ENCODE results near the gene OVCA2.

OVCA2 gene

DNA sequence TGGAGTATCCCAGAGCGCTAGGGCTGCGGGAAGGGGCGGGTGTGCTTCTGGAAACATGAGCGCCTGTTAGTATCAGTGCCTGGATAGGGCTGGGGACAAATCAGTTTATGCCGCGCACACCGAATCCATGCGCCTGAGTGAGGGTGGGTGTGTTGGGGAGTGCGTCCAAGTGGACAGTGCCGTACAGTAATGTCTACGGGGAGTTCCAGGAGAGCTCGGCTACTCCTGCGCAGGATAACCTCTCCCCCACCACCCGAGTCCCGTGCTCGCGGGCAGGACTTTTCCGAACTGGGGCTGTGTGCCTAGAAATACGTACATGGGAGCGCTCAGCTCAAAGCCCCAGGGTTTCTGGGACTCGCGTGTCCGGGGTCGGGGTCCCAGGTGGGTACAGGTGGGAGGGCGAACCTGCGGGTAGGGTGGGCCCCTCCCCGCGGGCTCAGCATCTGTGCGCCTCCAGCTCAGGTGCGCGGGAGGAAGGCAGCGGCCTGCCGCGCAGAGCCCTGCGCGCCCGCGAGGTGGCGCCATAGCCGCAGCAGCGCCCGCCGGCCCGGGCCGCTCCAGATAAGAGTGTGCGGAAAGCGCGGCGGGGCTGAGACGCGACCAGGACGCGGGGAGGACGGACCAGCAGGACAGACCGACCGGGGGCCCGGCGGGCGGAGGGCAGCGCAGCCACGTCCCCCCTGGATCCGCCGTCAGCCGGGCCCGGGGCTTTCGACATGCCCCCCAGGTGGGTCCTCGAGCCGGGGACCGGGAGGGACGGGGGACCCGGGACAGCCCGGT, 12.9 kb downstream of the OVCA2 start, which contains the start of gene HIC1:
Gene HIC1, plus strand, starts transcription at position 592 of the 780 bp plus-strand sequence. CDS start 1,588 bp downstream, outside the sequence.
- peak; percentile 71 for DNase-seq

DNA sequence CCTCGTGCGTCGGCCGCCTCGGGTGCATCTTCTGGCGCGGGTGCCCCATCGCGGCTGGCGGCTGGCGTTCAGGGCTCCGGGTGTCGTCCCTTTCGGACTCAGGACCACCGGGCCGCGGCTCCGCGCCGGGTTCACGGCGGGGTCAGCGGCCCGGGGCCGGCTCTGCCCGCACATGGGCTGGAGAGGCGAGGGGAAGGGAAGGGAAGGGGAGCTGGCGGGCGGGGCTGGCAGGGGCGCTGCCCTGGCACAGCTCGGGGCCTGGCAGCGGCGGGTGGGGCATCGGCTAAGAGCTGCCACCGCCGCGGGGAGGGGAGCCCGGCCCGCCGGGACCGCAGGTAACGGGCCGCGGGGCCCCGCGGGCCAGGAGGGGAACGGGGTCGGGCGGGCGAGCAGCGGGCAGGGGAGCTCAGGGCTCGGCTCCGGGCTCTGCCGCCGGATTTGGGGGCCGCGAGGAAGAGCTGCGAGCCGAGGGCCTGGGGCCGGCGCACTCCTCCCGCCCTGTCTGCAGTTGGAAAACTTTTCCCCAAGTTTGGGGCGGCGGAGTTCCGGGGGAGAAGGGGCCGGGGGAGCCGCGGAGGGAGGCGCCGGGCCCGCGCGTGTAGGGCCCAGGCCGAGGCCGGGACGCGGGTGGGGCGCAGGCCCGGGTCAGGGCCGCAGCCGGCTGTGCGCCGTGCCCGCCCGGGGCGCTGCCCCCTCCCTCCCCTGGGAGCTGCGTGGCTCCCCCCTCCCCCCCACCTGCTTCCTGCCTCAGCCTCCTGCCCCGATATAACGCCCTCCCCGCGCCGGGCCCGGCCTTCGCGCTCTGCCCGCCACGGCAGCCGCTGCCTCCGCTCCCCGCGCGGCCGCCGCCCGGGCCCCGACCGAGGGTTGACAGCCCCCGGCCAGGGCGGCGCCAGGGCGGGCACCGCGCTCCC, 13.7 kb downstream of the OVCA2 start:
- no peak for DNase-seq

DNA sequence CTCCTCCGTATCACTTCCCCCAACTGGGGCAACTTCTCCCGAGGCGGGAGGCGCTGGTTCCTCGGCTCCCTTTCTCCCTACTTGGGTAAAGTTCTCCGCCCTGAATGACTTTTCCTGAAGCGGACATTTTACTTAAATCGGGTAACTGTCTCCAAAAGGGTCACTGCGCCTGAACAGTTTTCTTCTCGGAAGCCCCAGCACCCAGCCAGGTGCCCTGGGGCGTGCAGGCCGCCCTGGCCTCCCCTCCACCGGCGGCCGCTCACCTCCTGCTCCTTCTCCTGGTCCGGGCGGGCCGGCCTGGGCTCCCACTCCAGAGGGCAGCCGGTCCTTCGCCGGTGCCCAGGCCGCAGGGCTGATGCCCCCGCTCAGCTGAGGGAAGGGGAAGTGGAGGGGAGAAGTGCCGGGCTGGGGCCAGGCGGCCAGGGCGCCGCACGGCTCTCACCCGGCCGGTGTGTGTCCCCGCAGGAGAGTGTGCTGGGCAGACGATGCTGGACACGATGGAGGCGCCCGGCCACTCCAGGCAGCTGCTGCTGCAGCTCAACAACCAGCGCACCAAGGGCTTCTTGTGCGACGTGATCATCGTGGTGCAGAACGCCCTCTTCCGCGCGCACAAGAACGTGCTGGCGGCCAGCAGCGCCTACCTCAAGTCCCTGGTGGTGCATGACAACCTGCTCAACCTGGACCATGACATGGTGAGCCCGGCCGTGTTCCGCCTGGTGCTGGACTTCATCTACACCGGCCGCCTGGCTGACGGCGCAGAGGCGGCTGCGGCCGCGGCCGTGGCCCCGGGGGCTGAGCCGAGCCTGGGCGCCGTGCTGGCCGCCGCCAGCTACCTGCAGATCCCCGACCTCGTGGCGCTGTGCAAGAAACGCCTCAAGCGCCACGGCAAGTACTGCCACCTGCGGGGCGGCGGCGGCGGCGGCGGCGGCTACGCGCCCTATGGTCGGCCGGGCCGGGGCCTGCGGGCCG, 14.7 kb downstream of the OVCA2 start:
- DNase-seq: no peak

- DNase-seq: no peak
Observed at GRCh38 chr17:2057175-2057759, 15.4 kb downstream of the OVCA2 start.

DNA sequence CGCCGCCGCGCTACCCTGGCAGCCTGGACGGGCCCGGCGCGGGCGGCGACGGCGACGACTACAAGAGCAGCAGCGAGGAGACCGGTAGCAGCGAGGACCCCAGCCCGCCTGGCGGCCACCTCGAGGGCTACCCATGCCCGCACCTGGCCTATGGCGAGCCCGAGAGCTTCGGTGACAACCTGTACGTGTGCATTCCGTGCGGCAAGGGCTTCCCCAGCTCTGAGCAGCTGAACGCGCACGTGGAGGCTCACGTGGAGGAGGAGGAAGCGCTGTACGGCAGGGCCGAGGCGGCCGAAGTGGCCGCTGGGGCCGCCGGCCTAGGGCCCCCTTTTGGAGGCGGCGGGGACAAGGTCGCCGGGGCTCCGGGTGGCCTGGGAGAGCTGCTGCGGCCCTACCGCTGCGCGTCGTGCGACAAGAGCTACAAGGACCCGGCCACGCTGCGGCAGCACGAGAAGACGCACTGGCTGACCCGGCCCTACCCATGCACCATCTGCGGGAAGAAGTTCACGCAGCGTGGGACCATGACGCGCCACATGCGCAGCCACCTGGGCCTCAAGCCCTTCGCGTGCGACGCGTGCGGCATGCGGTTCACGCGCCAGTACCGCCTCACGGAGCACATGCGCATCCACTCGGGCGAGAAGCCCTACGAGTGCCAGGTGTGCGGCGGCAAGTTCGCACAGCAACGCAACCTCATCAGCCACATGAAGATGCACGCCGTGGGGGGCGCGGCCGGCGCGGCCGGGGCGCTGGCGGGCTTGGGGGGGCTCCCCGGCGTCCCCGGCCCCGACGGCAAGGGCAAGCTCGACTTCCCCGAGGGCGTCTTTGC, 16.2 kb downstream of the OVCA2 start:
- DNase-seq: no peak

- DNase-seq: no peak
Observed at GRCh38 chr17:2058586-2059546, 17.0 kb downstream of the OVCA2 start.

- no peak for DNase-seq
Observed at GRCh38 chr17:2059547-2060384, 17.9 kb downstream of the OVCA2 start.

- DNase-seq: no peak
Observed at GRCh38 chr17:2060385-2060658, 18.5 kb downstream of the OVCA2 start.

DNA sequence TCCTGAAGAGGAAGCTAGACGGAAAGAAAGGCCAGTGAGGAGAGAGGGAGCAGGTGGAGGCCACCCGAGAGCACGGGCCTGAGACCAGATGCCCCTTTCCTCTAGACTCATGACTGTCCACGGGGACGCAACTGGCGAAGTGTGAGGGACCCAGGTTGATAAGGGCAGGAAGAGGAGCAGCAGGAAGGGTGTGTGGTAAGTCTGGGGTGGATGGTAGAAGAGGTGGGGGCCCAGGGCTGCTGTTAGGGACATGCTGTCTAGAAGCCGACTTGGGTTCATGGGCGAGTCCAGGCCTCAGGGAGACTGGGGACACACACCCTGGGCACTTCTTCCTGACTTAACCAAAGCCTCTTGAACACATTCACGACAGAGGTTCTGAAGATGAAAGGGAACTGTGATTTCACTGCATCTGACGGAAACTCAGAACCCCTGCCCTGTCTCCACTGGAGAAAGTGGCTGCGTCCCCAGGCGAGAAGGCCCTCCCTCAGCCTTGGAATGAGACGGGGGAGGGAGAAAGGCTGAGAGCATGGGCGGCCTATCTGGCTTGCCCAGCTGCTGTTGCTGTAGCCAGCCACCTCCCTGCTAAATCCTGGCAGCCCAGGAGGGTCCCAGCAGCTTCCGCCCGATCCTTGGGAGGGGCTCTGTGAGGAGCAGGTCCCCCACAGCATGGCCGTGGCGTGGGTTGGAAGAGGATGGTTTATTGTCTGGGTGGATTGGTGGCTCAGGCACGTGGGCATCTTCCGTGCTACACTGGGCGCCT, 19.0 kb downstream of the OVCA2 start:
- DNase-seq: no peak

DNA sequence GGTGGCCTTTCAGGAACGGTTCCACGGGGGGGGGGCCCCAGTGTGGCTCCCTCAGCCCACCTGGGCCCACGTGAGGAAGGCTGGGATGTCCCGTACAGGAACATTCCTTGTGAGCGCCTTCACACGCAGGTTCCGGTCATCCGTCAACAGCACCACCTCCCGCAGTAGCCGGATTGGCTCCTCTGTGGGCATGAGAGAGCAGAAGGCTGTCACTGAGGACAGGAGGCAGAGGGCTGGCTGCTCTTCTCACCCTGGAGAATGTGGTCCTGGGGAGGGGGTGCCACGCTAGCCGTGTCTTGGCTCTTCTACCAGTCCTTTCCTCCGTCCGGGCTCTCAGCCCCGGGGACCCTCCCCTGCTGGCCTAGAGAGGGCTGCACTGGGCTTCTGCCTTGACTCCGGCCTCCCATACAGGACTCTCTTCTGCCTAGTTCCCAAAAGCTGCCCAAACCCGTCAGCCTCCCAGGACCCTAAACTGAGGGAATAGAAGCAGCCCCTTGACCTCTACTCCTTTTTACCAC, 19.7 kb downstream of the OVCA2 start:
- no peak for DNase-seq

GRCh38 chr17:2062571-2063183, 20.9 kb downstream of the OVCA2 start:
- no peak for DNase-seq

DNA sequence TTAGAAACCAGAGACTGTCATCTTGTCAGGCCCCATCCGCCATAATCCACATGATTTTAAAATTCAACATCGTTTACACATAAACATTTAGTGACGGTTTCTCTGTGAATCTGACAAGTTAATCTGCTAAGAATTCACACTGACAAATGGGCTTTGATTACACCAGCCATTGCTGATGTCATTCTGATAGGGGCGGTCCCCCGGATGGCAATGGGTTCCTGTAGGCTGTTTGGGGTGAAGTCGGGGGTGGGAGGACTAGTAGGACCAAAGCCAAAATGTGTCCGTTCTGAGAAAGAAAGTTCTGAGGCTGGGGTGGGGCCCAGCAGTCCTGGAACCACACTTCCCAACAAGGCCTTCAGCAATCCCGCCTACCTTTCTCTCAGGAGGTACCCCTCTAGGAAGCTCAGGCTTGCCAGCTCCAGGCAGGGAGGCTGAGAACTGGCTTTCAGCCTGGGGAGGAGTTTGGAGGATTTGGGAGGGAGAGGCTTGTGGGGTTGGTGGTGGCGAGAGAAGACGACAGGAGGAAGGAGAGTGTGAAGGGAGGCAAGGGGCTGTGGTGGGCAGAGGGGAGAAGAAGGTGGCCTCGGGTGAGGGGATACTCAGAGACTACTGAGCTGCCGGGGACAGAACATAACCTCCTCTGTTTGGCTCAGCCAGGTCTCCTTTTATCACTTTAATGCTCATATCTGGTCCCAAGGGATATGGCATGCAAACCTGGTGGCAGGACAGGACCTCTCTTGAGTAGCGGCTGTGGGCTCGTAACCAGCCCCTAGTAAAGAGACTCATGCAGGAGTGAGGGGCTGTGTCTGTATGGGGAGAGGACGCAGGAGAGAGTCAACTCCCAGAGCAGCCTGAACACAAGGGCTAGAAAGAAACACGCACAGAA, 21.7 kb downstream of the OVCA2 start:
- no peak for DNase-seq

GRCh38 chr17:2064147-2064489, 22.3 kb downstream of the OVCA2 start:
- DNase-seq: no peak

DNA sequence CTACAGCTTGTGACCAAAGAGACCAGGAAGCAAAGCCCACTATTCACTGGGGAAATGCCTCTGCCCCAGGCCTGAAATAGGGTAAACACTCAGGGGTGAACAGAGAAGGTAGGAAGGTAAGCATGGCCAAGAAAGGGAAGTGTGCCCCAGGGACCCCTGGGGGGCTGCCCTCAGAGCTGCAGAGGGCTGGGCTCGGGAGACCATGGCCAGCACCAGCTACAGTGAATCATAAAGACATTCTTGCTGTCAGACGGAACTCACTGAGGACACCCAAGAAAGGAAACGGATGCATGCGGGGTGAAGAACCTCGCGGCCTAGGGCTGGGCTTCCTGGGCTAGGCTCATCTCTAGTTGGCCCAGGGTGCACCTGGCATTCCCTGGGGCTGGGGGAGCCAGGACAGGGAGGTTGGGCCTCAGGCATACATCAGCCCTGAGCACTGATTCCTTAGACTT, 22.7 kb downstream of the OVCA2 start:
- DNase-seq: no peak

DNA sequence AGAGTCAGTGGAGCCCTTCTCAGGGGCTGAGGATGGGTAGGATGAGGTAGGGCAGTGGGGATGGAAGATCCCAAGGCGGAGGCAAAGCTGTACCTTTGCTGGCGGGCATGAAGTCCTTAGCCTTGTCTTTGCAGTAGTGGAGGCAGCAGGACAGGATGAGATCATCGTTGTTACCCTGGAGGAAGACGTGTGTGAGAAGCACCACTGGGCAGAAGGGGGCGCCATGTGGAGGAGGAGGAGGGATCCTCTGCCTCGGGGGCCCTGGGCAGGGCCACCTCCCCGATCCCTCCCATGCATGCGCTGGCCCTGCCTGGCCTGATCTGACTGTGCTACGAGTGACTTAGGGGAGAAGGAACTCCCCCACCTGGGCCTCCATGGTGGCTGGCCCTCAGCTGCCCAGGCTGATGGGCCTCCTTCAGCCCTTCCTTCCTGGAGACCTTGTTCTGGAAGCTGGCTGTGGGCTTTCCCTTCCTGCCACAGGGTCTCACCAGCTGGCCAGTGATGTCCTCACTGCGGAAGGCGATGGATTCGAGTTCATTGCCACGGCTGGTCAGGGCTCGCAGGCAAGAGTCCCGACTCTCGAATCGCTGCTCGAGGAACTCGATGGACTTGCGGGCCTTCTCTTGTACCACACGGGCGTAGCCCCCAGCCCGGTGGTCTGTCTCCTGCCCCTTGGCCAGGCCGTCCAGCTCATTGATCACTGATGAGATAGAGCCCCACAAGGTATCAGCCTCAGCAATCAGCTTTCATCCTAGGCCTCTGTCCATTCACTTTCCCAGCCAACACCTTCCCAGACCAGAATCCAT, 23.4 kb downstream of the OVCA2 start:
- no peak for DNase-seq

DNA sequence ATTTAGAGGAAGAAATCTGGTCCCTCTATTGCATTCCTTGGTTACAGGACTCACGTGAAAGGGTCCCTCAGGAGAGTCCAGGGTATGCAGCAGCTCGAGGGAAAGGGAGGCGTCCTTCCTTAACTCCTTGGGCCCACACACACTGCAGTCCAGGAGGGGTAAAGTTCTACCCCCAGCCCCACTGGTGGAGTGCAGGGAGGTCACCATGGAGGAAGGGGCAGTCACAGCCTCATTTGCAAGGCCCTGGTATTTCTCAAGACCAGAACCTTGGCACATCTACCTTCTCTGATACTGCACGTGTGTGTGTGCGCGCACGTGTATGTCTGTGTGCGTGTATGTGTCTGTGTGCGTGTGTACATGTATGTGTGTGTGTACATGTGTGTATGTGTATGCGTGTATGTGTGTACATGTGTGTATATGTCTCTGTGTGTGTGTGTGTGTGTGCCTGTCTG, 24.2 kb downstream of the OVCA2 start:
- no peak for DNase-seq
